Endothelial cell of umbilical vein (primary cell): ENCODE measurements around the gene AHRR. TPM values are rescaled to one million over a fixed set of nuclear protein-coding genes. Genes with fewer than 3 reads are reported as not detected.

ENCODE experiments used
- BruUV-seq: library from RNA; stranded (reverse); fragments of 400-500 nt; replicated peaks from 2 replicates; lab custom pipeline; 2021; lab: Mats Ljungman, UMichigan
- CTCF ChIA-PET: fragments of 300-600, 350-600 bp; sonication (Branson Sonifier 250); formaldehyde crosslinking; loops from one replicate; lab custom pipeline; 2021; ENCODE audit warnings: antibody characterized with exemption, inconsistent platforms; lab: Charles Lee
- POLR2A ChIA-PET: fragments of 300-600, 350-600 bp; sonication (Branson Sonifier 250); formaldehyde crosslinking; loops from one replicate; lab custom pipeline; 2021; ENCODE audit warnings: antibody characterized with exemption, inconsistent platforms; lab: Charles Lee
- DNase-seq: peaks from one replicate; pipeline ENCODE4 v3.0.0-alpha.2; 2011; ENCODE audit warnings: low read depth, low spot score
- FAIRE-seq: peaks from 2 replicates; lab custom pipeline; 2011; peaks lifted over from hg19 to GRCh38; lab: Jason Lieb, UNC
- H2AFZ ChIP-seq: 2 replicates; pipeline ENCODE4 v1.6.0; 2012; ENCODE audit warnings: low read depth, low read length, control low read depth, inconsistent platforms
- H3K27ac ChIP-seq: 2 replicates; pipeline ENCODE4 v1.5.1; 2011; ENCODE audit warnings: low read depth, mild to moderate bottlenecking, control low read depth, low read length, moderate library complexity; ENCODE audit not compliant: insufficient read depth
- H3K27me3 ChIP-seq, 2 experiments: 2 replicates each; pipeline versions ENCODE4 v1.6.0 to v1.6.1; 2011; ENCODE audit warnings: low read length in 2 of 2, mixed read lengths in 1 of 2; ENCODE audit not compliant: control insufficient read depth in 2 of 2, insufficient read depth in 2 of 2
- H3K36me3 ChIP-seq, 2 experiments: 2 replicates in 1 of 2; 3 replicates in 1 of 2; pipeline ENCODE4 v1.5.1; 2011; ENCODE audit warnings: low read length in 2 of 2, mild to moderate bottlenecking in 1 of 2, moderate library complexity in 1 of 2; ENCODE audit not compliant: control insufficient read depth in 2 of 2, insufficient read depth in 2 of 2; ENCODE audit errors: extremely low read depth in 1 of 2
- H3K4me1 ChIP-seq: 3 replicates; pipeline ENCODE4 v1.5.1; 2011; ENCODE audit warnings: mild to moderate bottlenecking, low read length; ENCODE audit not compliant: control insufficient read depth, insufficient read depth; ENCODE audit errors: extremely low read depth
- H3K4me2 ChIP-seq: 2 replicates; pipeline ENCODE4 v1.6.1; 2011; ENCODE audit warnings: low read length, control low read depth, mixed read lengths; ENCODE audit not compliant: insufficient read depth
- H3K4me3 ChIP-seq, 3 experiments: fragments of 200-600 bp in 1 of 3; sonication (generic), shearing (Covaris generic) in 1 of 3; replicated peaks in 1 of 3; 2 replicates each; pipeline ENCODE4 v1.5.1; 2011 to 2016; ENCODE audit warnings: control low read depth in 3 of 3, low read length in 3 of 3, mild to moderate bottlenecking in 2 of 3, inconsistent platforms in 1 of 3, low read depth in 1 of 3, moderate library complexity in 1 of 3; ENCODE audit not compliant: insufficient read depth in 1 of 3
- H3K79me2 ChIP-seq: 2 replicates; pipeline ENCODE4 v1.6.0; 2012; ENCODE audit warnings: low read length, inconsistent platforms; ENCODE audit not compliant: control insufficient read depth, insufficient read depth
- H3K9ac ChIP-seq: replicated peaks from 2 replicates; pipeline ENCODE3; 2011; ENCODE audit warnings: low read length, control low read depth; ENCODE audit not compliant: insufficient read depth; ENCODE audit errors: extremely low read depth
- H3K9me1 ChIP-seq: replicated peaks from 3 replicates; pipeline ENCODE4 v1.6.0; 2011; ENCODE audit warnings: mild to moderate bottlenecking, low read length; ENCODE audit not compliant: control insufficient read depth, insufficient read depth; ENCODE audit errors: extremely low read depth
- H3K9me3 ChIP-seq: replicated peaks from 2 replicates; pipeline ENCODE4 v1.5.1; 2012; ENCODE audit warnings: low read length, inconsistent platforms; ENCODE audit not compliant: control insufficient read depth, insufficient read depth
- H4K20me1 ChIP-seq: replicated peaks from 2 replicates; pipeline ENCODE3; 2011; ENCODE audit warnings: mild to moderate bottlenecking, low read length; ENCODE audit not compliant: control insufficient read depth, insufficient read depth; ENCODE audit errors: extremely low read depth
- CTCF ChIP-seq, 2 donors: IDR thresholded peaks; 1 replicate in 1 of 2; 2 replicates in 1 of 2; pipeline ENCODE4 v1.5.1; 2011; ENCODE audit warnings: low read length in 2 of 2, mild to moderate bottlenecking in 2 of 2, moderate library complexity in 2 of 2, control low read depth in 1 of 2, inconsistent platforms in 1 of 2, low read depth in 1 of 2; ENCODE audit not compliant: insufficient read depth in 1 of 2; ENCODE audit errors: extremely low read depth in 1 of 2
- EZH2 ChIP-seq: IDR thresholded peaks from 2 replicates; pipeline ENCODE4 v1.6.1; 2012; ENCODE audit warnings: borderline replicate concordance, low read depth, mild to moderate bottlenecking, moderate library complexity, low read length, inconsistent platforms; ENCODE audit not compliant: severe bottlenecking
- FOS ChIP-seq: IDR thresholded peaks from 2 replicates; pipeline ENCODE4 v1.6.1; 2011; ENCODE audit warnings: mild to moderate bottlenecking, low read length, moderate library complexity, borderline replicate concordance; ENCODE audit not compliant: insufficient read depth
- GATA2 ChIP-seq: IDR thresholded peaks from 2 replicates; pipeline ENCODE4 v1.7.0; 2011; ENCODE audit warnings: low read depth, mild to moderate bottlenecking, moderate library complexity, mixed read lengths, low read length; ENCODE audit not compliant: insufficient read length, insufficient read depth
- JUN ChIP-seq: IDR thresholded peaks from 2 replicates; pipeline ENCODE4 v1.6.1; 2011; ENCODE audit warnings: borderline replicate concordance, low read depth; ENCODE audit not compliant: insufficient read length, insufficient read depth
- MYC ChIP-seq: IDR thresholded peaks from one replicate; pipeline ENCODE4 v1.6.1; 2011; ENCODE audit warnings: mild to moderate bottlenecking, low read depth, low read length
- POLR2A ChIP-seq: IDR thresholded peaks from 2 replicates; pipeline ENCODE4 v1.6.1; 2012; ENCODE audit warnings: low read depth, mild to moderate bottlenecking, control low read depth, low read length
- POLR2AphosphoS5 ChIP-seq: IDR thresholded peaks from 2 replicates; pipeline ENCODE4 v1.6.1; 2012; ENCODE audit warnings: low read depth, mild to moderate bottlenecking, control low read depth, low read length, moderate library complexity; ENCODE audit not compliant: insufficient read depth
- dilution Hi-C: fragments of 300-500 bp; cut with MboI; formaldehyde crosslinking; loops from one replicate; pipeline ENCODE4 v1.15.0; 2019; ENCODE audit warnings: low sequenced_read_pairs; ENCODE audit not compliant: extremely low pct_ligation_motif_present
- intact Hi-C: fragments of 100-400 bp; cut with micrococcal nuclease; formaldehyde crosslinking; loops from one replicate; pipeline ENCODE4 v1.10.0; 2022
- polyA plus RNA-seq, 4 experiments: library from polyadenylated mRNA; depleted of rRNA in 3 of 4; stranded (reverse) in 3 of 4; unstranded in 1 of 4; fragments of >200 nt; gene quantifications; 2 replicates each; pipeline versions ENCODE4 v1.2.1 to v1.2.3, GENCODE V29; 2011 to 2012; ENCODE audit warnings: missing spikeins in 1 of 4
- total RNA-seq: library from RNA; stranded (reverse); gene quantifications from 2 replicates; pipeline ENCODE4 v1.2.3, GENCODE V29; 2021
- TF ChIP-seq, protein P1 (sequence below): IDR thresholded peaks from 2 replicates; pipeline ENCODE4 v1.6.1; 2011; ENCODE audit not compliant: insufficient read depth, insufficient read length

AHRR gene
- total and polyA plus RNA-seq, 2 donors (not counting 3 experiments of a cell fraction or from before 2014, with no cell fraction given) = 3.1 to 7.3 TPM

DNA sequence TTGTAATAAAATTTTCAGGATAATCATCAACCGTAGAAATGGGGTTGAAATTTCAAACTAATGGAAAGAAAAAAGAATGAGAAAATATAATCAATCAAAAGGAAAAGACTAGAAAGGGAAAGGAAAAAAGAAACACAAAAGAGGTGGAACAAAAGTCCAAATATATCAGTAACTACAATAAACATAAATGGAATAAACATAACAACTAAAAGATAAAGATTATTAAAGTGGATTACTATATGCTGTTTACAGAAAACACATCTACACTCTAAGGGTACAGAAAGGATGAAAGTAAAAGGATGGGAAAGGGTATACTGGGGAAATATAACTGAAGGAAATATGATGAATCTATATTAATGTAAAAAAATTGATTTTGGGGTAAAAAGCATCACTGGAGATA is 43.0 kb downstream of the AHRR start:
- intact Hi-C loops = no loop called here
- ChIA-PET POLR2A (no interaction called here), CTCF (no interaction called here)
- H2AFZ ChIP-seq = no peak overlapping the region
- H3K9me3 ChIP-seq = no peaks in the 10 kb centered on the region
- H3K9ac ChIP-seq = no peak overlapping the region
- H3K4me2 ChIP-seq = no peak overlapping the region
- dilution Hi-C loops = no loop called here
- TF ChIP-seq CTCF (IDR thresholded peaks at IDR 0.05; ENCODE audit: extremely low read depth in 1 of 2, insufficient read depth in 1 of 2, low read depth in 1 of 2, low read length in 2 of 2) (no peak), POLR2AphosphoS5 (no peak), FOS (no peak)
- no peak overlapping the region for H3K4me3 ChIP-seq
- H3K27ac ChIP-seq = no peak overlapping the region
- no peaks in the 10 kb centered on the region for H3K36me3 ChIP-seq
- no peak for FAIRE-seq
- no peaks in the 10 kb centered on the region for H3K9me1 ChIP-seq
- H3K79me2 ChIP-seq = no peaks in the 10 kb centered on the region
- no TSS peak for BruUV-seq
- DNase-seq = no peak
- H3K27me3 ChIP-seq = no peaks in the 10 kb centered on the region
- H4K20me1 ChIP-seq = no peaks in the 10 kb centered on the region
- H3K4me1 ChIP-seq = no peaks in the 10 kb centered on the region

DNA sequence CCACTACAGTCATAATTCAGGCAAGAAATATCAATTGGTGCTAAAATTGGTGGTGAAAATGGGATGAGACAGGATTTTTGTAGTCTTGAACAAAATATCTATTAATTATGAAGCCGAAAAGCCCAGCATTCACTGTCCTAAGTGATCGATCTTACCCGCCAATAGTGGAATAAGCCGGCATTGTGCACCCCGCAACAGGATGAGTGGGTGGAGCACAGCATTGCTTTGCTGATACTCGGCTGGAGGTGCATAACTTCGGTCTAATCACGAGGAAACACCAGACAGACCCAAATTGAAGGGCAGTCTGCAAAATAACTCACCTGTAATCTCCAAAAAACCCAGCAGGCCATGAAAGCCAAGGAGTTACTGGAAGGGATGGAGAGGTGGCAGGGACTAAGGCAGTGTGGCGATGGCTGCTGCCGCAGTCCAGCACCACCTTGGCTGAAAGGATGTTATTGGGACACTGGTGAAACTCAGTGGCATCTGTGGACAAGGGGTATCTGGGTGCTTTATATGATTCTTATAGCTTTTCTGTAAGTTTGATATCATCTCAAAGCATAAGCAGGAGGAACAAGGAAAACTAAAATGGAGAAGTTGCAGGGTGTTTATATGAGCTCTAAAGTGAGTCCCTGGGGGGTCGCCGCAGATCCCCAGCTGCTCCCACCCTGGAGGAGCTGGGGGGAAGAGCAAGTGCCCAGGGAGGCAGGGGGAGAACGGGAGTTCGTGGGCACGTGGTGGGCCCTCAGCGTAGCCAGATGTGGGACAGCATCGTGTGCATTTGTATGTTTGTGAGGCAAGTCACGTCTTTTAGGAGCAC is 45.2 kb downstream of the AHRR start:
- DNase-seq (no peak), FAIRE-seq (no peak)
- no peaks in the 10 kb centered on the region for H3K27me3 ChIP-seq
- no peak overlapping the region for H3K4me2 ChIP-seq
- no TSS peak for BruUV-seq
- H4K20me1 ChIP-seq = no peaks in the 10 kb centered on the region
- H3K27ac ChIP-seq = no peak overlapping the region
- intact Hi-C loops (no loop called here), dilution Hi-C loops (no loop called here)
- H3K9me1 ChIP-seq = no peaks in the 10 kb centered on the region
- H3K36me3 ChIP-seq = no peaks in the 10 kb centered on the region
- ChIA-PET POLR2A (no interaction called here), CTCF (interaction anchor here (1.1 to 1.2 kb wide), 2 partner anchors 13 to 17 kb away, joined by 3 read pairs; no protein-coding TSS in a partner anchor)
- peaks cover 2% of the 10 kb centered on the region for H3K4me1 ChIP-seq
- no peak overlapping the region for H3K9ac ChIP-seq
- no peaks in the 10 kb centered on the region for H3K9me3 ChIP-seq
- no peak for TF ChIP-seq MYC
- no peak for TF ChIP-seq CTCF (IDR thresholded peaks at IDR 0.05; ENCODE audit: extremely low read depth in 1 of 2, insufficient read depth in 1 of 2, low read depth in 1 of 2, low read length in 2 of 2)
- no peak for TF ChIP-seq POLR2A
- no peak for TF ChIP-seq GATA2
- no peak for TF ChIP-seq POLR2AphosphoS5
- TF ChIP-seq, protein P1, sequence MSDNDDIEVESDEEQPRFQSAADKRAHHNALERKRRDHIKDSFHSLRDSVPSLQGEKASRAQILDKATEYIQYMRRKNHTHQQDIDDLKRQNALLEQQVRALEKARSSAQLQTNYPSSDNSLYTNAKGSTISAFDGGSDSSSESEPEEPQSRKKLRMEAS = no peak
- no peak for TF ChIP-seq JUN
- no peak for TF ChIP-seq EZH2
- no peak for TF ChIP-seq FOS
- H3K4me3 ChIP-seq = no peak overlapping the region
- H2AFZ ChIP-seq = no peak overlapping the region
- no peaks in the 10 kb centered on the region for H3K79me2 ChIP-seq
